HG03432 (cell line): Measurements from ENCODE around the gene KISS1.
"Not testable (repeated sequence)": the region's sequence is repeated elsewhere in the genome, so short reads cannot be mapped to it uniquely, and the experiment has no call there.

ENCODE experiments used
- ATAC-seq: cut with Tn5 transposase; IDR thresholded peaks from one replicate; pipeline ENCODE4 v1.9.1; 2021; ENCODE audit warnings: mild to moderate bottlenecking, moderate library complexity; ENCODE audit not compliant: unreplicated experiment

KISS1 gene

GRCh38 chr1:204196068-204196795 lies at the start of gene KISS1:
Gene KISS1, minus strand, starts transcription at chr1:204196491. Its CDS starts 3,615 bp downstream, at chr1:204192876.
- no peak for ATAC-seq

GRCh38 chr1:204242920-204243319 lies 46.6 kb upstream of the KISS1 start:
- no peak for ATAC-seq

GRCh38 chr1:204241914-204242313 lies 45.6 kb upstream of the KISS1 start:
- no peak for ATAC-seq

- no peak for ATAC-seq
Observed at GRCh38 chr1:204241050-204241449, 44.8 kb upstream of the KISS1 start.

GRCh38 chr1:204240233-204240632 lies 43.9 kb upstream of the KISS1 start:
- no peak for ATAC-seq

- ATAC-seq = not testable (repeated sequence)
Observed at GRCh38 chr1:204239401-204239800, 43.1 kb upstream of the KISS1 start.

- ATAC-seq = not testable (repeated sequence)
Observed at GRCh38 chr1:204238520-204238919, 42.2 kb upstream of the KISS1 start.

GRCh38 chr1:204237515-204237914 lies 41.2 kb upstream of the KISS1 start:
- ATAC-seq = not testable (repeated sequence)

- no peak for ATAC-seq
Observed at GRCh38 chr1:204232526-204232925, 36.2 kb upstream of the KISS1 start.

GRCh38 chr1:204230211-204230610 lies 33.9 kb upstream of the KISS1 start:
- no peak for ATAC-seq

GRCh38 chr1:204228896-204229295 lies 32.6 kb upstream of the KISS1 start:
- ATAC-seq = no peak

GRCh38 chr1:204227996-204228785 lies 31.9 kb upstream of the KISS1 start:
- ATAC-seq = no peak

GRCh38 chr1:204227351-204227750 lies 31.1 kb upstream of the KISS1 start:
- ATAC-seq = no peak

- ATAC-seq = no peak
Observed at GRCh38 chr1:204225841-204226735, 29.8 kb upstream of the KISS1 start.

GRCh38 chr1:204224655-204225054 lies 28.4 kb upstream of the KISS1 start:
- no peak for ATAC-seq

GRCh38 chr1:204223129-204223860 lies 27.0 kb upstream of the KISS1 start:
- ATAC-seq = no peak

GRCh38 chr1:204222764-204223055 lies 26.4 kb upstream of the KISS1 start:
- ATAC-seq = no peak

- no peak for ATAC-seq
Observed at GRCh38 chr1:204222006-204222763, 25.9 kb upstream of the KISS1 start.

GRCh38 chr1:204221271-204221670 lies 25.0 kb upstream of the KISS1 start:
- ATAC-seq = no peak
